Subcutaneous adipose tissue (tissue), 4 donors: ENCODE data around the gene GPR137. TPM values are rescaled to one million over a fixed set of nuclear protein-coding genes. Genes with fewer than 3 reads are reported as not detected.

Experiments used
- CTCF ChIP-seq: fragments of 450-650 bp; IDR thresholded peaks from one replicate; pipeline ENCODE4 v1.5.1; 2016; ENCODE audit warnings: low read depth, mild to moderate bottlenecking, control low read depth, antibody characterized with exemption, moderate library complexity
- total RNA-seq, 4 donors: library from RNA; depleted of rRNA; stranded (reverse); fragments of >200 nt; gene quantifications; one replicate each; pipeline ENCODE4 v1.1.0, GENCODE V29; 2016

GPR137 gene
- total RNA-seq, 4 donors from 2014 or later: 7.7 to 18.1 (median 14.7) TPM

GRCh38 chr11:64262271-64263002, 23.2 kb upstream of the GPR137 start:
- no peak for TF ChIP-seq CTCF

DNA sequence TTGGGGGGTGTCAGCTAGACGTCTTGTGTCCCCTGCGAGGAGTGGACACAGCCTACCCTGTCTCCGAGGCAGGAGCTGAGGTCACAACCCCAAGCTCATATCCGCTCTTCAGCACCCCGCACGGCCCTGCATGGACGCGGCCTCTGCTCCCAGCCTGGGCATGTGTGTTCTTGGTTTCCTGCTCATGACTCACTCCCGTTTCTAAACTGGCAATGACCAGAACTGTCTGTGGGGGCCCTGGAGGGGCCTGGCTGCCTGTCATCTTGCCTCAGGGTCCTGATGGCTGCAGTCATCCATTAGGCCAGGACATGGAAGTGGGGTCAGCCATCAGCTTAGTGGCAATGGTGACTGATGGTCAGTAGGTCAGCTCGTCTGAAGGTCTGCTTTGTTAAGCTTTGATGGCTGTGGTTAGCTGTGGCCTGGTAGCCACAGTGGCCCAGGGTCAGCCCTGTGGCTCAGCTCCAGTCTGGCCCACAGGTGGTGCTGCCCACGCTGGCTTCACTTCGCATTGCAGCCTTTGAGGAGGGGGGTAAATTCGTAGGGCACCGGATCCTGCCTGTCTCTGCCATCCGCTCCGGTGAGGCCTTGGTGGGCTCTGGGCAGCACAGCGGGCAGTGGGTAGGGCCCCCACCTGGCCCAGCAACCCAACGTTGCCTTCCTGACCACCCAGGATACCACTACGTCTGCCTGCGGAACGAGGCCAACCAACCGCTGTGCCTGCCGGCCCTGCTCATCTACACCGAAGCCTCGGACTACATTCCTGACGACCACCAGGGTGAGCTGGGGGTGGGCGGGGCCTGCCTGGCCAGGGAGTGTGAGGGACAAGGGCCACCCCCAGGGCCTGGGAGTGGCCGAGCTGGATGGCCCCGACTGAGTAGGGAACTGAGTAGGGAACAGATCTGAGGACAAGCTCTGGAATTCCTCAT, 22.4 kb upstream of the GPR137 start:
- no peak for TF ChIP-seq CTCF

DNA sequence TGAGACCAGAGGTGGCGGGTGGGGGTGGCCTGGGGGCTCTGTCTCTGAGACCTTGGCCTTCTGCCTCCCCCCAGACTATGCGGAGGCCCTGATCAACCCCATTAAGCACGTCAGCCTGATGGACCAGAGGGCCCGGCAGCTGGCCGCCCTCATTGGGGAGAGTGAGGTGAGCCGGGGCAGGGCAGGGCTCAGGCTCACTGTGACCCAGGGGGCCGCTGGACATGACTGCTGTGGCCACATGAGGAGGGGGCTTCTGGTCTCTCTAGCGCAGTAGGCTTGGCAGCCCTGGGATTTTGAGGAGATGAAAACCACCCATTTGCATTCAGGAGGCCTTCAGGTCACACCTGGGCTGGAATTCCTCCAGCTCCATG, 21.7 kb upstream of the GPR137 start:
- TF ChIP-seq CTCF: no peak

GRCh38 chr11:64264371-64264852, 21.2 kb upstream of the GPR137 start:
- no peak for TF ChIP-seq CTCF

GRCh38 chr11:64265176-64266160, 20.2 kb upstream of the GPR137 start:
- TF ChIP-seq CTCF: no peak

GRCh38 chr11:64266339-64266738, 19.3 kb upstream of the GPR137 start:
- no peak for TF ChIP-seq CTCF
